ENCODE results near the gene ARRB2. TPM values are rescaled to one million over a fixed set of nuclear protein-coding genes. Genes with fewer than 3 reads are reported as not detected.

ARRB2 gene
- total RNA-seq, 4 donors from 2014 or later: 8.4 to 20.6 (median 14.4) TPM

- intact Hi-C loops (cut with DNase I): loop anchor here (5.0 kb wide), 1 partner anchor 43 kb away; the partner anchor contains the start of genes GLTPD2 and VMO1
- 86 to 87% methylated on average over 9 of the region's 9 CpGs for WGBS, 2 donors
Measured at GRCh38 chr17:4743898-4744297, 33.5 kb downstream of the ARRB2 start.

DNA sequence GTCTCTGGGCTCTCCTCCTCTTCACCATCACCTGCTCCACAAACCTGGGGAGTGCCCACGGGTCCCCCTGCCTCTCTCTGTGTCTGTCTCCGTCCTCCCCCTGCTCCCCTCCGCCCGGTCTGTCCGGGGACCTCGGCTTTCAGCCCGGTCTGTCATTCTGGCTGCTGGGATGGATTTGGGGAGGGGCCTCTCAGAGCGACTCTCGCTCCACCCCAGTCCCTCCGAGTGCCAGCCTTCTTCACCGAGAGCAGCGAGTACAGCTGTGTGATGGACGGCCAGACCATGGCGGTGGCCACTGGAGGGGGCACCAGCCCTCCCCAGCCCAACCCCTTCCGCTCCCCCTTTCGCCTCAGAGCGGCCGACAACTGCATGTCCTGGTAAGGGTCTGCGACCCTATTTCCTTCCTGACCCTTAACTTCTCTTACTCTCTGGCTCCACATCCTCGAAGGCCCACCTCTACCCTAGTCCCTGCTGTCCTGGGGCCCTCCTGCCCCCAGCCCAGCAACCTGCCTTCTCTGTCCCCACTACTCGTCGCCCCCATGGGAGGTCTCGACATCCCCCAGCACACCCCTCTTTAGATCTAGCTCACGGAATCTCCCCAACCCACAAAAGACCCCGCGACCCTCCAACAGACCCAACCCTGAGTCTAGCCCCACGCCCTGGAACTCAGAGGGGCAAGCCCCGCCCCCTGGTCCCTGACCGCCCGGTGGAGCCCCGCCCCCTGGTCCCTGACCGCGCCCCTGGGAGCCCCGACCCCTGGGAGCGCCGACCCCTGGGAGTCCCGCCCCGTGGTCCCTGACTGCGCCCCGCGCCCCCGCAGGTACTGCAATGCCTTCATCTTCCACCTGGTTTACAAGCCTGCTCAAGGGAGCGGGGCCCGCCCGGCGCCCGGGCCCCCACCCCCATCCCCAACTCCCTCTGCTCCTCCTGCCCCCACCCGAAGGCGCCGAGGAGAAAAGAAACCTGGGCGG, 34.9 kb downstream of the ARRB2 start:
- no peaks in the 10 kb centered on the region for H3K9me3 ChIP-seq
- intact Hi-C loops (cut with DNase I): loop anchor here (5.0 kb wide), 1 partner anchor 42 kb away; the partner anchor contains the start of genes GLTPD2 and VMO1
- WGBS, 2 donors: 10 to 17% methylated on average over 28 to 41 of the region's 51 CpGs
- no peak for DNase-seq
- H3K27me3 ChIP-seq: no peaks in the 10 kb centered on the region
- no peak overlapping the region for H3K4me3 ChIP-seq (replicated peaks in 1 of 3)
- TF ChIP-seq, protein P1, sequence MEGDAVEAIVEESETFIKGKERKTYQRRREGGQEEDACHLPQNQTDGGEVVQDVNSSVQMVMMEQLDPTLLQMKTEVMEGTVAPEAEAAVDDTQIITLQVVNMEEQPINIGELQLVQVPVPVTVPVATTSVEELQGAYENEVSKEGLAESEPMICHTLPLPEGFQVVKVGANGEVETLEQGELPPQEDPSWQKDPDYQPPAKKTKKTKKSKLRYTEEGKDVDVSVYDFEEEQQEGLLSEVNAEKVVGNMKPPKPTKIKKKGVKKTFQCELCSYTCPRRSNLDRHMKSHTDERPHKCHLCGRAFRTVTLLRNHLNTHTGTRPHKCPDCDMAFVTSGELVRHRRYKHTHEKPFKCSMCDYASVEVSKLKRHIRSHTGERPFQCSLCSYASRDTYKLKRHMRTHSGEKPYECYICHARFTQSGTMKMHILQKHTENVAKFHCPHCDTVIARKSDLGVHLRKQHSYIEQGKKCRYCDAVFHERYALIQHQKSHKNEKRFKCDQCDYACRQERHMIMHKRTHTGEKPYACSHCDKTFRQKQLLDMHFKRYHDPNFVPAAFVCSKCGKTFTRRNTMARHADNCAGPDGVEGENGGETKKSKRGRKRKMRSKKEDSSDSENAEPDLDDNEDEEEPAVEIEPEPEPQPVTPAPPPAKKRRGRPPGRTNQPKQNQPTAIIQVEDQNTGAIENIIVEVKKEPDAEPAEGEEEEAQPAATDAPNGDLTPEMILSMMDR (IDR thresholded peaks at IDR 0.05): no peak
- no peak for TF ChIP-seq POLR2A (IDR thresholded peaks at IDR 0.05)
- H3K27ac ChIP-seq: no peak overlapping the region
- no peaks in the 10 kb centered on the region for H3K36me3 ChIP-seq
- H3K4me1 ChIP-seq: peaks cover 0 to 8% of the 10 kb centered on the region in 2 donors

More at GRCh38 chr17:4743898-4744297, 33.5 kb downstream of the ARRB2 start:
- Histone ChIP-seq H3K4me3 (replicated peaks in 1 of 3) (no peak overlapping the region), H3K27ac (no peak overlapping the region), H3K4me1 (peaks cover under 1 to 9% of the 10 kb centered on the region in 2 donors), H3K36me3 (no peaks in the 10 kb centered on the region), H3K27me3 (no peaks in the 10 kb centered on the region), H3K9me3 (no peaks in the 10 kb centered on the region)
- no peak for DNase-seq
- TF ChIP-seq, protein P1 (IDR thresholded peaks at IDR 0.05): no peak
- TF ChIP-seq POLR2A (IDR thresholded peaks at IDR 0.05): no peak

- 51 to 69% methylated on average over 5 of the region's 5 CpGs for WGBS, 2 donors
- H3K4me3 ChIP-seq (replicated peaks in 1 of 3): no peak overlapping the region
- H3K36me3 ChIP-seq: no peaks in the 10 kb centered on the region
- intact Hi-C loops (cut with DNase I): no loop called here
- H3K4me1 ChIP-seq: peaks cover 0 to 8% of the 10 kb centered on the region in 2 donors
- no peak for DNase-seq
- no peak overlapping the region for H3K27ac ChIP-seq
- H3K9me3 ChIP-seq: no peaks in the 10 kb centered on the region
- no peaks in the 10 kb centered on the region for H3K27me3 ChIP-seq
- TF ChIP-seq POLR2A (IDR thresholded peaks at IDR 0.05): no peak
- TF ChIP-seq, protein P1 (IDR thresholded peaks at IDR 0.05): no peak
Measured at GRCh38 chr17:4747847-4748246, 37.4 kb downstream of the ARRB2 start.

DNA sequence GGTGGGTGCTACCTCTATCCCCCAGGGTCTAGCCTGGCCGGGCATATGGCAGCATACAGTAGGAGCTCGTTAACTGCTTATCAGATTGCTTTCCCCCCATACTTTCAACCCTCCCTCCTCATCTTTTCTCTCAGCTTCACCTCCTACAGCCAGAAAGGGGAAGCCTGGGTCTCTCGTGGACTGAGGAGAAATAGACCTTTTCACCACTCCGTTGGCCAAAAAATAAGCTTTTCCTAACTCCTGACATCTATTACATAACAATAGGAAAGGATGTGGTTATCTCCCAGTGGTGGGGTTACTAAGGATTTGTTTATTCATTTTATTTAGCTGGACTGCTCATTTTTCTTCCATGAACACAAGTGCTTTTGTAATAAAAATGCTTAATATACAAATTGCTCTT, 38.3 kb downstream of the ARRB2 start:
- H3K36me3 ChIP-seq: no peaks in the 10 kb centered on the region
- H3K27me3 ChIP-seq: no peaks in the 10 kb centered on the region
- H3K27ac ChIP-seq: no peak overlapping the region
- no peaks in the 10 kb centered on the region for H3K9me3 ChIP-seq
- no peak for TF ChIP-seq POLR2A (IDR thresholded peaks at IDR 0.05)
- TF ChIP-seq, protein P1 (IDR thresholded peaks at IDR 0.05): no peak
- H3K4me1 ChIP-seq: peaks cover 0 to 8% of the 10 kb centered on the region in 2 donors
- WGBS, 2 donors: 58 to 64% methylated on average over 4 of the region's 4 CpGs
- no peak for DNase-seq
- no peak overlapping the region for H3K4me3 ChIP-seq (replicated peaks in 1 of 3)
- intact Hi-C loops (cut with DNase I): no loop called here

GRCh38 chr17:4750606-4751005, 40.2 kb downstream of the ARRB2 start:
- DNase-seq: no peak
- Histone ChIP-seq H3K4me1 (peaks cover 0 to 2% of the 10 kb centered on the region in 2 donors), H3K4me3 (replicated peaks in 1 of 3) (no peak overlapping the region), H3K36me3 (no peaks in the 10 kb centered on the region), H3K27ac (no peak overlapping the region), H3K9me3 (no peaks in the 10 kb centered on the region), H3K27me3 (no peaks in the 10 kb centered on the region)
- intact Hi-C loops (cut with DNase I): no loop called here
- no peak for TF ChIP-seq POLR2A (IDR thresholded peaks at IDR 0.05)
- TF ChIP-seq, protein P1 (IDR thresholded peaks at IDR 0.05): no peak
- 49 to 50% methylated on average over 3 of the region's 3 CpGs for WGBS, 2 donors

Measured in thyroid gland (tissue), 4 donors.